Kidney (tissue), 14 donors: ENCODE results near the gene MAPK10. TPM values are rescaled to one million over a fixed set of nuclear protein-coding genes. Genes with fewer than 3 reads are reported as not detected.

Experiments used
- DNase-seq, 5 donors: peaks; one replicate each; pipeline ENCODE4 v3.0.0-alpha.2; 2013 to 2020
- FAIRE-seq: peaks from 2 replicates; lab custom pipeline; 2012; peaks lifted over from hg19 to GRCh38; lab: Jason Lieb, UNC
- H3K27ac ChIP-seq, 2 donors: one replicate each; pipeline ENCODE4 v1.7.0; 2013; ENCODE audit warnings: low read depth in 2 of 2, low read length in 2 of 2, inconsistent platforms in 1 of 2
- H3K27me3 ChIP-seq: one replicate; pipeline ENCODE4 v1.7.1; 2013; ENCODE audit warnings: low read length, inconsistent platforms; ENCODE audit not compliant: control insufficient read depth, insufficient read depth
- H3K36me3 ChIP-seq, 3 donors: one replicate each; pipeline versions ENCODE4 v1.7.0 to v1.7.1; 2013; ENCODE audit warnings: low read length in 3 of 3, control low read depth in 1 of 3, inconsistent platforms in 1 of 3; ENCODE audit not compliant: insufficient read depth in 3 of 3, control insufficient read depth in 2 of 3
- H3K4me1 ChIP-seq, 3 donors: one replicate each; pipeline versions ENCODE4 v1.7.0 to v1.7.1; 2013; ENCODE audit warnings: low read length in 3 of 3, inconsistent platforms in 1 of 3, low read depth in 1 of 3; ENCODE audit not compliant: control insufficient read depth in 2 of 3, insufficient read depth in 2 of 3
- H3K4me3 ChIP-seq, 3 donors: one replicate each; pipeline versions ENCODE4 v1.7.0 to v1.8.1; 2013; ENCODE audit warnings: low read length in 3 of 3, control low read depth in 1 of 3, inconsistent platforms in 1 of 3
- H3K9ac ChIP-seq, 3 donors: one replicate each; pipeline versions ENCODE4 v1.7.0 to v1.7.1; 2013; ENCODE audit warnings: low read length in 3 of 3, control low read depth in 1 of 3, inconsistent platforms in 1 of 3
- H3K9me3 ChIP-seq, 3 donors: one replicate each; pipeline versions ENCODE4 v1.7.0 to v1.7.1; 2013; ENCODE audit warnings: low read length in 3 of 3, control low read depth in 1 of 3, inconsistent platforms in 1 of 3; ENCODE audit not compliant: control insufficient read depth in 2 of 3, insufficient read depth in 1 of 3
- CTCF ChIP-seq: IDR thresholded peaks from 3 replicates; pipeline ENCODE4 v1.5.1; 2012; ENCODE audit warnings: mild to moderate bottlenecking, moderate library complexity, borderline replicate concordance; ENCODE audit not compliant: insufficient read depth; ENCODE audit errors: extremely low read depth
- intact Hi-C: fragments of 100-400 bp; cut with DNase I; formaldehyde crosslinking; loops from one replicate; pipeline ENCODE4 v1.11.1; 2022
- polyA plus RNA-seq: library from polyadenylated mRNA; stranded (reverse); fragments of 350-450 nt; fragmentation: Illumina TruSeq; extraction: RNeasy Lipid Tissue Mini Kit (QIAGEN cat#74804); gene quantifications from one replicate; pipeline ENCODE4 v1.2.3, GENCODE V29; 2014; ENCODE audit warnings: low read depth, low replicate concordance; ENCODE audit not compliant: insufficient read depth
- total RNA-seq: library from RNA; stranded (reverse); fragmentation: NEBNext Ultra II Directional; extraction: Animal tissue kit (Norgen Biotek cat#: 25700); gene quantifications from one replicate; pipeline ENCODE4 v1.2.1, GENCODE V29; 2021
- donor health status: control.
- donor health status: control.
- donor health status: control.
- donor health status: control.
- donor health status: control.
- donor health status: DM: yes; HTN: yes; CAD: no.
- donor health status: Normal renal cell carcinoma (clear cell type).

Gene MAPK10
- total and polyA plus RNA-seq, 2 donors from 2014 or later: 27.6 to 54.5 TPM

- H3K27ac ChIP-seq: no peak overlapping the region
- no peaks in the 10 kb centered on the region for H3K36me3 ChIP-seq
- no peaks in the 10 kb centered on the region for H3K9me3 ChIP-seq
- no peak overlapping the region for H3K4me3 ChIP-seq
- H3K4me1 ChIP-seq: no peaks in the 10 kb centered on the region
- no peak for TF ChIP-seq CTCF
- DNase-seq: no peak
- no peak for FAIRE-seq
- H3K9ac ChIP-seq: no peak overlapping the region
- intact Hi-C loops: no loop called here
- no peaks in the 10 kb centered on the region for H3K27me3 ChIP-seq
Measured at GRCh38 chr4:86152454-86152853, 207.4 kb downstream of the MAPK10 start.

GRCh38 chr4:86151196-86151595 lies 208.7 kb downstream of the MAPK10 start:
- H3K27me3 ChIP-seq: no peaks in the 10 kb centered on the region
- no peak overlapping the region for H3K27ac ChIP-seq
- FAIRE-seq (no peak), DNase-seq (no peak)
- H3K9me3 ChIP-seq: no peaks in the 10 kb centered on the region
- no peak overlapping the region for H3K9ac ChIP-seq
- no peaks in the 10 kb centered on the region for H3K36me3 ChIP-seq
- intact Hi-C loops: no loop called here
- no peak for TF ChIP-seq CTCF
- H3K4me1 ChIP-seq: no peaks in the 10 kb centered on the region
- H3K4me3 ChIP-seq: no peak overlapping the region

GRCh38 chr4:86141161-86141560 lies 218.7 kb downstream of the MAPK10 start:
- Histone ChIP-seq H3K4me1 (no peaks in the 10 kb centered on the region), H3K4me3 (no peak overlapping the region), H3K27me3 (no peaks in the 10 kb centered on the region), H3K9me3 (no peaks in the 10 kb centered on the region), H3K36me3 (no peaks in the 10 kb centered on the region), H3K9ac (no peak overlapping the region), H3K27ac (no peak overlapping the region)
- TF ChIP-seq CTCF: no peak
- intact Hi-C loops: no loop called here
- DNase-seq: peak in 2 of 5 donors; percentile 34 to 51
- no peak for FAIRE-seq

GRCh38 chr4:86132468-86132867 lies 227.4 kb downstream of the MAPK10 start:
- Histone ChIP-seq H3K9me3 (no peaks in the 10 kb centered on the region), H3K4me3 (no peak overlapping the region), H3K27me3 (no peaks in the 10 kb centered on the region), H3K9ac (no peak overlapping the region), H3K27ac (no peak overlapping the region), H3K36me3 (no peaks in the 10 kb centered on the region), H3K4me1 (no peaks in the 10 kb centered on the region)
- no peak for DNase-seq
- FAIRE-seq: no peak
- no peak for TF ChIP-seq CTCF
- intact Hi-C loops: no loop called here
